Choroid plexus epithelial cell (primary cell): ENCODE data around the gene FOXP1.

ENCODE experiments used
- DNase-seq: peaks from one replicate; pipeline ENCODE4 v3.0.0-alpha.2; 2010; ENCODE audit warnings: low read depth
- H3K4me3 ChIP-seq: 2 replicates; pipeline ENCODE4 v1.5.1; 2011; ENCODE audit warnings: low read depth, mild to moderate bottlenecking, control low read depth, low read length, moderate library complexity
- CTCF ChIP-seq: conservative IDR thresholded peaks from 2 replicates; pipeline ENCODE4 v1.5.1; 2011; ENCODE audit warnings: low read depth, mild to moderate bottlenecking, control low read depth, inconsistent platforms, low read length, moderate library complexity

The FOXP1 gene

GRCh38 chr3:71376911-71377310, 206.6 kb downstream of the FOXP1 start:
- no peak for DNase-seq
- no peak overlapping the region for H3K4me3 ChIP-seq
- no peak for TF ChIP-seq CTCF

GRCh38 chr3:71376503-71376902, 207.0 kb downstream of the FOXP1 start:
- H3K4me3 ChIP-seq: no peak overlapping the region
- DNase-seq: no peak
- TF ChIP-seq CTCF: no peak

GRCh38 chr3:71374582-71374981, 208.9 kb downstream of the FOXP1 start:
- TF ChIP-seq CTCF: no peak
- DNase-seq: no peak

GRCh38 chr3:71372911-71373637, 210.5 kb downstream of the FOXP1 start:
- no peak overlapping the region for H3K4me3 ChIP-seq
- DNase-seq: no peak
- TF ChIP-seq CTCF: no peak

More at GRCh38 chr3:71374582-71374981, 208.9 kb downstream of the FOXP1 start:
- H3K4me3 ChIP-seq: no peak overlapping the region

- H3K4me3 ChIP-seq: no peak overlapping the region
- no peak for DNase-seq
- TF ChIP-seq CTCF: no peak
These were observed 211.2 kb downstream of the FOXP1 start for GRCh38 chr3:71372241-71372768.

GRCh38 chr3:71371282-71371681, 212.2 kb downstream of the FOXP1 start:
- no peak for TF ChIP-seq CTCF
- no peak for DNase-seq
- H3K4me3 ChIP-seq: no peak overlapping the region

- no peak for DNase-seq
- no peak for TF ChIP-seq CTCF
- H3K4me3 ChIP-seq: no peak overlapping the region
These were observed 213.1 kb downstream of the FOXP1 start for GRCh38 chr3:71370467-71370866.
